ENCODE results near the gene BRICD5. TPM values are rescaled to one million over a fixed set of nuclear protein-coding genes. Genes with fewer than 3 reads are reported as not detected.

BRICD5 gene
- total RNA-seq, 1 donor from 2014 or later = 5.1 TPM

DNA sequence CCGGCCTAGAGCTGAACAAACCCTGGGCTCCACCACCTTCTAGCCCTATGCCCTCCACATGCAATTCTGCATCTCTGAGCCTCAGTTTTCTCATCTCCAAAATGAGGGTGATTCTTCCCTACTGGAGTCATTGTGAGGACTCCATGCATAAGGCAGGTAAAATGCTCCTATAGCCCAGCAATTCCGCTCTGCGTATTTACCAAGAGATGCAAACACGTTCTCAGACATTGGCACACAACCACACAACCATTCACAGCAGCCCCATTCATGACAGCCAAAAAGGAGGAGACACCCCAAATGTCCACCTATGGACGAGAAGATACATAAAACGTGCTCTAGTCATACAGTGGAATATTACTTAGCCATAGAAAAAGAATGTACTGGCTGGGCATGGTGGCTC lies 10.3 kb downstream of the BRICD5 start:
- H3K27ac Mint-ChIP-seq = no peak overlapping the region
- ChIA-PET POLR2A (interaction anchor here (1.4 kb wide), 1 partner anchor 45 kb away, joined by 4 read pairs; the partner anchor contains the start of gene TRAF7), CTCF (no interaction called here)
- no peak for ATAC-seq (ENCODE audit: low read depth)
- no peak for DNase-seq
- H3K4me1 Mint-ChIP-seq = peaks cover 8% of the 10 kb centered on the region
- H3K9me3 Mint-ChIP-seq = no peaks in the 10 kb centered on the region
- H3K36me3 Mint-ChIP-seq (ENCODE audit: low read depth) = no peaks in the 10 kb centered on the region
- no peak overlapping the region for H3K4me3 Mint-ChIP-seq
- TF ChIP-seq, protein P1, sequence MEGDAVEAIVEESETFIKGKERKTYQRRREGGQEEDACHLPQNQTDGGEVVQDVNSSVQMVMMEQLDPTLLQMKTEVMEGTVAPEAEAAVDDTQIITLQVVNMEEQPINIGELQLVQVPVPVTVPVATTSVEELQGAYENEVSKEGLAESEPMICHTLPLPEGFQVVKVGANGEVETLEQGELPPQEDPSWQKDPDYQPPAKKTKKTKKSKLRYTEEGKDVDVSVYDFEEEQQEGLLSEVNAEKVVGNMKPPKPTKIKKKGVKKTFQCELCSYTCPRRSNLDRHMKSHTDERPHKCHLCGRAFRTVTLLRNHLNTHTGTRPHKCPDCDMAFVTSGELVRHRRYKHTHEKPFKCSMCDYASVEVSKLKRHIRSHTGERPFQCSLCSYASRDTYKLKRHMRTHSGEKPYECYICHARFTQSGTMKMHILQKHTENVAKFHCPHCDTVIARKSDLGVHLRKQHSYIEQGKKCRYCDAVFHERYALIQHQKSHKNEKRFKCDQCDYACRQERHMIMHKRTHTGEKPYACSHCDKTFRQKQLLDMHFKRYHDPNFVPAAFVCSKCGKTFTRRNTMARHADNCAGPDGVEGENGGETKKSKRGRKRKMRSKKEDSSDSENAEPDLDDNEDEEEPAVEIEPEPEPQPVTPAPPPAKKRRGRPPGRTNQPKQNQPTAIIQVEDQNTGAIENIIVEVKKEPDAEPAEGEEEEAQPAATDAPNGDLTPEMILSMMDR (IDR thresholded peaks at IDR 0.05) = no peak
- H3K27me3 Mint-ChIP-seq = peaks cover 12% of the 10 kb centered on the region
- intact Hi-C loops (cut with micrococcal nuclease) = no loop called here

DNA sequence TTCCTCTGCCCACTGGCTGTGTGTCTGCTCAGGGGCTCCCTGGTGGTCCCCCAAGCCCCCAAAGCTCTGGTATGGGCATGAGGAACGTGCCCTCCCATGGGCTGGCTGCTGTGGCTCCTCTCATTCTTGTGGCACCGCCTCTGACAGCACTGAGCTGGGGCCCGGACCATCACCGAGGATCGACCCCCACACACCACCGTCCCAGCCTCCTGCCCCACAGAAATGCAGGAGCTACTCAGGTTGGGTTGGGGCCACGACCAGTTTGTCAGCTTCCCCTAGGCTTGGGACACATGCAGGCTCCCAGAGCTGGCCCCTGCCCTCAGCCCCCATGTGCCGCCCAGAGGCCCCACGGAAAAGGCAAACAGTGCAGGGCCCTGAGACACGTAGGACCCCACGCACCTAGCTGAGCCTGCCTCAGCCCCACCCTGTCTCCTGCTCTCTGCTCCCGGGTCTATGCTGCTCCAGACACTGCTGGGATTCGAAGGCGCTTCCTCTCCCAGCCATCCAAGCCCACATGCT lies 11.0 kb downstream of the BRICD5 start:
- POLR2A ChIA-PET = interaction anchor here (1.4 kb wide), 2 partner anchors 12 to 44 kb away, joined by 3 to 4 read pairs; partner anchors contain the start of gene TRAF7
- CTCF ChIA-PET = no interaction called here

DNA sequence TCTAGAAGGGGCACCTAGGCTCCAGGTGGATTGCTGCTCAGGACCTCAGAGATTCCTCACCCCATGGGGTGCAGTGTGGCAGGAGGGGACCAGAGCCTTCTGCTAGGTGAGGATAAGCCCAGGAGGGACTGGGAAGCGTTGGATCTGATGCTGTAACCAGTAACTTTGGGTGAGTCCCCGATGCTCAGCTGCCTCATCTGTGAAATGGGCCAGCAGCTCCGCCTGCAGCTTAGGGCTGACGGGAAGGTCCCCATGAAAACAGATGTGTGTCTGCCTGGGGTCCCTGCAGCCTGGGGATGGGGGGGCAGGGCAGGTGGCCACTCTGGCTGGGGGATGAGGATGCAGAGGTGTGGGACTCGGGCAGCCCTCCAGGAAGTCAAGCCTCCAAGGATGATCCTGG lies 11.6 kb downstream of the BRICD5 start:
- intact Hi-C loops (cut with micrococcal nuclease) = no loop called here
- ATAC-seq (ENCODE audit: low read depth) = no peak
- no peak for DNase-seq
- ChIA-PET POLR2A (interaction anchor here (1.4 kb wide), 2 partner anchors 12 to 44 kb away, joined by 3 to 4 read pairs; partner anchors contain the start of gene TRAF7), CTCF (no interaction called here)
- peaks cover 9% of the 10 kb centered on the region for H3K4me1 Mint-ChIP-seq
- H3K36me3 Mint-ChIP-seq (ENCODE audit: low read depth) = no peaks in the 10 kb centered on the region
- TF ChIP-seq, protein P1 (IDR thresholded peaks at IDR 0.05) = no peak
- no peaks in the 10 kb centered on the region for H3K9me3 Mint-ChIP-seq
- no peak overlapping the region for H3K27ac Mint-ChIP-seq
- H3K27me3 Mint-ChIP-seq = peaks cover 17% of the 10 kb centered on the region
- H3K4me3 Mint-ChIP-seq = no peak overlapping the region

More for the DNA sequence above, 11.0 kb downstream of the BRICD5 start:
- Mint-ChIP-seq H3K27ac (no peak overlapping the region), H3K36me3 (ENCODE audit: low read depth) (no peaks in the 10 kb centered on the region), H3K4me3 (no peak overlapping the region), H3K27me3 (peaks cover 16% of the 10 kb centered on the region), H3K9me3 (no peaks in the 10 kb centered on the region), H3K4me1 (peaks cover 13% of the 10 kb centered on the region)
- intact Hi-C loops (cut with micrococcal nuclease) = no loop called here
- ATAC-seq (ENCODE audit: low read depth) = no peak
- DNase-seq = no peak
- TF ChIP-seq, protein P1 (IDR thresholded peaks at IDR 0.05) = no peak

DNA sequence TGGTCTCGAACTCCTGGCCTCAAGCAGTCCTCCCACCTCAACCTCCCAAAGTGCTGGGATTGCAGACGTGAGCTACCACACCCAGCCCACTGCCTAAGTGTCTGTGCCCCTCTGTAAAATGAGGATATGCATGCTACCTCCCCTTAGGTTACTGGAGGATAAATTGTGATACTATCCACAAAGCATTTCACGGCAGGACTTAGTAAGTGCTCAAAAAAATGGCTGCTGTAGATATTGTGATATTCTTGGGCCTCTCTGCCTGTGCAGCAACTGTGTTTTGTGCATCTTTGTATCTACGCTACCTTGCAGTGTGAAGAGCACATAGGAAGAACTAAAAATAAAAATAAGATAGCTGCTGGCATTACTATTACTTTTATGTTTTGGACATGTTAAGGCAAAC lies 12.4 kb downstream of the BRICD5 start:
- CTCF ChIA-PET = no interaction called here
- no peaks in the 10 kb centered on the region for H3K36me3 Mint-ChIP-seq (ENCODE audit: low read depth)
- no peaks in the 10 kb centered on the region for H3K9me3 Mint-ChIP-seq
- H3K4me3 Mint-ChIP-seq = peak overlapping the region; percentile 44
- ATAC-seq (ENCODE audit: low read depth) = no peak
- no peak overlapping the region for H3K27ac Mint-ChIP-seq
- POLR2A ChIA-PET = interaction anchor here (5.3 kb wide), 1 partner anchor 43 kb away, joined by 26 read pairs; the partner anchor contains the start of gene TRAF7
- intact Hi-C loops (cut with micrococcal nuclease) = no loop called here
- peaks cover 18% of the 10 kb centered on the region for H3K27me3 Mint-ChIP-seq
- no peak for DNase-seq
- peaks cover 8% of the 10 kb centered on the region for H3K4me1 Mint-ChIP-seq
- TF ChIP-seq, protein P1 (IDR thresholded peaks at IDR 0.05) = no peak

DNA sequence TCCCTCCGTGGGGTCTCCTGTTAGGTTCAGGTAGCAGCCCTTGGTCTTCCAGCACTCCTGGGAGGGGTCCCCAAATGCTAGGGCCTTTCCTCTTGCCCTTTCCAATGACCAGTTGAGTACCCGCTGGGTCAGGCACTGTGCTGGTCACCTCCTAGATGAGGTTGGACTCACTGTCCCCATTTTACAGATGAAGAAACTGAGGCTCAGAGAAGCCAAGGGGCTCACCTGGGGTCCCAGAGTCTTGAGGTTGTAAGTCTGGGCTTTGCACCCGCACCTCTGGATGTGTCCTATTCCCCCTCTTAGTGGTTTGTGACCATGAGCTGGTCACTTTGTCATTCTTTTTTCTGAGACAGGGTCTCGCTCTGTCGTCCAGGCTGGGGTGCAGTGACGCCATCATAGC lies 12.9 kb downstream of the BRICD5 start:
- H3K4me1 Mint-ChIP-seq = peaks cover 8% of the 10 kb centered on the region
- H3K27me3 Mint-ChIP-seq = peaks cover 18% of the 10 kb centered on the region
- DNase-seq = no peak
- ATAC-seq (ENCODE audit: low read depth) = no peak
- TF ChIP-seq, protein P1 (IDR thresholded peaks at IDR 0.05) = no peak
- no peaks in the 10 kb centered on the region for H3K36me3 Mint-ChIP-seq (ENCODE audit: low read depth)
- CTCF ChIA-PET = interaction anchor here (1.4 kb wide), 1 partner anchor 54 kb away, joined by 3 read pairs; no protein-coding TSS in a partner anchor
- no peak overlapping the region for H3K27ac Mint-ChIP-seq
- POLR2A ChIA-PET = interaction anchor here (5.3 kb wide), 1 partner anchor 43 kb away, joined by 26 read pairs; the partner anchor contains the start of gene TRAF7
- H3K9me3 Mint-ChIP-seq = no peaks in the 10 kb centered on the region
- peak overlapping the region; percentile 44 for H3K4me3 Mint-ChIP-seq
- intact Hi-C loops (cut with micrococcal nuclease) = no loop called here

Measured in activated B cell treated with CpG ODN at 0.5 μM for 24 hours (primary cell).